ENCODE results near the gene PARN. TPM values are rescaled to one million over a fixed set of nuclear protein-coding genes. Genes with fewer than 3 reads are reported as not detected.

Gene PARN
- total and polyA plus RNA-seq, 2 experiments from 2014 or later = 32.5 to 61.3 TPM

- TF ChIP-seq POLR2AphosphoS5 (IDR thresholded peaks at IDR 0.05; ENCODE audit: low read depth) (no peak), ZNF331 (CRISPR knock-in tag; IDR thresholded peaks at IDR 0.05; ENCODE audit: low read depth) (no peak)
- TF ChIP-seq, protein P1, sequence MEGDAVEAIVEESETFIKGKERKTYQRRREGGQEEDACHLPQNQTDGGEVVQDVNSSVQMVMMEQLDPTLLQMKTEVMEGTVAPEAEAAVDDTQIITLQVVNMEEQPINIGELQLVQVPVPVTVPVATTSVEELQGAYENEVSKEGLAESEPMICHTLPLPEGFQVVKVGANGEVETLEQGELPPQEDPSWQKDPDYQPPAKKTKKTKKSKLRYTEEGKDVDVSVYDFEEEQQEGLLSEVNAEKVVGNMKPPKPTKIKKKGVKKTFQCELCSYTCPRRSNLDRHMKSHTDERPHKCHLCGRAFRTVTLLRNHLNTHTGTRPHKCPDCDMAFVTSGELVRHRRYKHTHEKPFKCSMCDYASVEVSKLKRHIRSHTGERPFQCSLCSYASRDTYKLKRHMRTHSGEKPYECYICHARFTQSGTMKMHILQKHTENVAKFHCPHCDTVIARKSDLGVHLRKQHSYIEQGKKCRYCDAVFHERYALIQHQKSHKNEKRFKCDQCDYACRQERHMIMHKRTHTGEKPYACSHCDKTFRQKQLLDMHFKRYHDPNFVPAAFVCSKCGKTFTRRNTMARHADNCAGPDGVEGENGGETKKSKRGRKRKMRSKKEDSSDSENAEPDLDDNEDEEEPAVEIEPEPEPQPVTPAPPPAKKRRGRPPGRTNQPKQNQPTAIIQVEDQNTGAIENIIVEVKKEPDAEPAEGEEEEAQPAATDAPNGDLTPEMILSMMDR (conservative IDR thresholded peaks at IDR 0.05; ENCODE audit: low read depth in 2 of 2) = no peak
- TF ChIP-seq, protein P2, sequence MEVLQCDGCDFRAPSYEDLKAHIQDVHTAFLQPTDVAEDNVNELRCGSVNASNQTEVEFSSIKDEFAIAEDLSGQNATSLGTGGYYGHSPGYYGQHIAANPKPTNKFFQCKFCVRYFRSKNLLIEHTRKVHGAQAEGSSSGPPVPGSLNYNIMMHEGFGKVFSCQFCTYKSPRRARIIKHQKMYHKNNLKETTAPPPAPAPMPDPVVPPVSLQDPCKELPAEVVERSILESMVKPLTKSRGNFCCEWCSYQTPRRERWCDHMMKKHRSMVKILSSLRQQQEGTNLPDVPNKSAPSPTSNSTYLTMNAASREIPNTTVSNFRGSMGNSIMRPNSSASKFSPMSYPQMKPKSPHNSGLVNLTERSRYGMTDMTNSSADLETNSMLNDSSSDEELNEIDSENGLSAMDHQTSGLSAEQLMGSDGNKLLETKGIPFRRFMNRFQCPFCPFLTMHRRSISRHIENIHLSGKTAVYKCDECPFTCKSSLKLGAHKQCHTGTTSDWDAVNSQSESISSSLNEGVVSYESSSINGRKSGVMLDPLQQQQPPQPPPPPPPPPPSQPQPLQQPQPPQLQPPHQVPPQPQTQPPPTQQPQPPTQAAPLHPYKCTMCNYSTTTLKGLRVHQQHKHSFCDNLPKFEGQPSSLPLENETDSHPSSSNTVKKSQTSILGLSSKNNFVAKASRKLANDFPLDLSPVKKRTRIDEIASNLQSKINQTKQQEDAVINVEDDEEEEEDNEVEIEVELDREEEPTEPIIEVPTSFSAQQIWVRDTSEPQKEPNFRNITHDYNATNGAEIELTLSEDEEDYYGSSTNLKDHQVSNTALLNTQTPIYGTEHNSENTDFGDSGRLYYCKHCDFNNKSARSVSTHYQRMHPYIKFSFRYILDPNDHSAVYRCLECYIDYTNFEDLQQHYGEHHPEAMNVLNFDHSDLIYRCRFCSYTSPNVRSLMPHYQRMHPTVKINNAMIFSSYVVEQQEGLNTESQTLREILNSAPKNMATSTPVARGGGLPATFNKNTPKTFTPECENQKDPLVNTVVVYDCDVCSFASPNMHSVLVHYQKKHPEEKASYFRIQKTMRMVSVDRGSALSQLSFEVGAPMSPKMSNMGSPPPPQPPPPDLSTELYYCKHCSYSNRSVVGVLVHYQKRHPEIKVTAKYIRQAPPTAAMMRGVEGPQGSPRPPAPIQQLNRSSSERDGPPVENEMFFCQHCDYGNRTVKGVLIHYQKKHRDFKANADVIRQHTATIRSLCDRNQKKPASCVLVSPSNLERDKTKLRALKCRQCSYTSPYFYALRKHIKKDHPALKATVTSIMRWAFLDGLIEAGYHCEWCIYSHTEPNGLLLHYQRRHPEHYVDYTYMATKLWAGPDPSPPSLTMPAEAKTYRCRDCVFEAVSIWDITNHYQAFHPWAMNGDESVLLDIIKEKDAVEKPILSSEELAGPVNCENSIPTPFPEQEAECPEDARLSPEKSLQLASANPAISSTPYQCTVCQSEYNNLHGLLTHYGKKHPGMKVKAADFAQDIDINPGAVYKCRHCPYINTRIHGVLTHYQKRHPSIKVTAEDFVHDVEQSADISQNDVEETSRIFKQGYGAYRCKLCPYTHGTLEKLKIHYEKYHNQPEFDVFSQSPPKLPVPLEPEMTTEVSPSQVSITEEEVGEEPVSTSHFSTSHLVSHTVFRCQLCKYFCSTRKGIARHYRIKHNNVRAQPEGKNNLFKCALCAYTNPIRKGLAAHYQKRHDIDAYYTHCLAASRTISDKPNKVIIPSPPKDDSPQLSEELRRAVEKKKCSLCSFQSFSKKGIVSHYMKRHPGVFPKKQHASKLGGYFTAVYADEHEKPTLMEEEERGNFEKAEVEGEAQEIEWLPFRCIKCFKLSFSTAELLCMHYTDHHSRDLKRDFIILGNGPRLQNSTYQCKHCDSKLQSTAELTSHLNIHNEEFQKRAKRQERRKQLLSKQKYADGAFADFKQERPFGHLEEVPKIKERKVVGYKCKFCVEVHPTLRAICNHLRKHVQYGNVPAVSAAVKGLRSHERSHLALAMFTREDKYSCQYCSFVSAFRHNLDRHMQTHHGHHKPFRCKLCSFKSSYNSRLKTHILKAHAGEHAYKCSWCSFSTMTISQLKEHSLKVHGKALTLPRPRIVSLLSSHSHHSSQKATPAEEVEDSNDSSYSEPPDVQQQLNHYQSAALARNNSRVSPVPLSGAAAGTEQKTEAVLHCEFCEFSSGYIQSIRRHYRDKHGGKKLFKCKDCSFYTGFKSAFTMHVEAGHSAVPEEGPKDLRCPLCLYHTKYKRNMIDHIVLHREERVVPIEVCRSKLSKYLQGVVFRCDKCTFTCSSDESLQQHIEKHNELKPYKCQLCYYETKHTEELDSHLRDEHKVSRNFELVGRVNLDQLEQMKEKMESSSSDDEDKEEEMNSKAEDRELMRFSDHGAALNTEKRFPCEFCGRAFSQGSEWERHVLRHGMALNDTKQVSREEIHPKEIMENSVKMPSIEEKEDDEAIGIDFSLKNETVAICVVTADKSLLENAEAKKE (CRISPR knock-in tag; IDR thresholded peaks at IDR 0.05) = no peak
Observed at GRCh38 chr16:14486520-14487303, 143.3 kb downstream of the PARN start (continued).

GRCh38 chr16:14485811-14486519, 144.1 kb downstream of the PARN start:
- Mint-ChIP-seq H3K27ac (0 out of 2 replicates have a peak overlapping the region, but pooled peaks have one; percentile 94), H3K4me3 (no peak overlapping the region), H3K27me3 (ENCODE audit: insufficient read depth, low read depth, poor library complexity) (peaks cover 6% of the 10 kb centered on the region), H3K4me1 (peaks cover 42% of the 10 kb centered on the region), H3K36me3 (ENCODE audit: low read depth) (peaks cover 17% of the 10 kb centered on the region), H3K9me3 (no peaks in the 10 kb centered on the region)
- Histone ChIP-seq H3K27me3 (ENCODE audit: insufficient read depth) (no peaks in the 10 kb centered on the region), H3K79me2 (replicated peaks; ENCODE audit: insufficient read depth) (0 out of 2 replicates have a peak, but pooled peaks cover 2% of the 10 kb centered on the region), H3K27ac (ENCODE audit: low read depth) (peak overlapping the region; percentile 27; the same call in 1 of the 2 replicates), H3K9me2 (ENCODE audit: insufficient read depth) (no peaks in the 10 kb centered on the region), H2AFZ (no peak overlapping the region), H3F3A (replicated peaks; ENCODE audit: low read depth) (no peaks in the 10 kb centered on the region), H3K4me2 (no peak overlapping the region), H3K4me1 (ENCODE audit: insufficient read depth) (peaks cover 39% of the 10 kb centered on the region), H3K4me3 (no peak overlapping the region), H4K20me1 (replicated peaks; ENCODE audit: insufficient read depth) (peaks cover 5% of the 10 kb centered on the region; the same call in 1 of the 2 replicates), H3K36me3 (ENCODE audit: insufficient read depth) (no peaks in the 10 kb centered on the region)
- no peak for DNase-seq (ENCODE audit: low spot score)
- no peak for ATAC-seq
- TF ChIP-seq POLR2AphosphoS5 (IDR thresholded peaks at IDR 0.05; ENCODE audit: low read depth) = no peak
- TF ChIP-seq, protein P1 (conservative IDR thresholded peaks at IDR 0.05; ENCODE audit: low read depth in 2 of 2) = no peak
- no peak for TF ChIP-seq EZH2 (IDR thresholded peaks at IDR 0.05; ENCODE audit: low read depth, unreplicated experiment)

All from GM23338 (cell line).